Brain microvascular endothelial cell (primary cell): ENCODE results near the gene RALGPS1.

Experiments used
- DNase-seq: peaks from one replicate; pipeline ENCODE4 v3.0.0-alpha.2; 2020
- H3K27ac ChIP-seq: fragments of 250-450 bp; sonication (Bioruptor Pico); 2 replicates; pipeline ENCODE4 v1.5.1; 2020; ENCODE audit warnings: mild to moderate bottlenecking, moderate library complexity
- H3K27me3 ChIP-seq: fragments of 250-450 bp; sonication (Bioruptor Pico); replicated peaks from 2 replicates; pipeline ENCODE4 v1.5.1; 2020; ENCODE audit warnings: mild to moderate bottlenecking
- H3K36me3 ChIP-seq: fragments of 250-450 bp; sonication (Bioruptor Pico); replicated peaks from 2 replicates; pipeline ENCODE4 v1.5.1; 2020; ENCODE audit warnings: mild to moderate bottlenecking
- H3K4me3 ChIP-seq: 2 replicates; pipeline ENCODE4 v1.5.1; 2011; ENCODE audit warnings: low read depth, mild to moderate bottlenecking, control low read depth, low read length, moderate library complexity
- in situ Hi-C: cut with HindIII; loops from 2 replicates; pipeline ENCODE4 v1.10.0; 2017; ENCODE audit warnings: low sequenced_read_pairs, low pct_ligation_motif_present
- TF ChIP-seq, protein P1 (sequence below): IDR thresholded peaks from 2 replicates; pipeline ENCODE4 v1.5.1; 2011; ENCODE audit warnings: low read depth, mild to moderate bottlenecking, moderate library complexity, low read length, control low read depth, inconsistent platforms; ENCODE audit errors: missing control alignments

The RALGPS1 gene

DNA sequence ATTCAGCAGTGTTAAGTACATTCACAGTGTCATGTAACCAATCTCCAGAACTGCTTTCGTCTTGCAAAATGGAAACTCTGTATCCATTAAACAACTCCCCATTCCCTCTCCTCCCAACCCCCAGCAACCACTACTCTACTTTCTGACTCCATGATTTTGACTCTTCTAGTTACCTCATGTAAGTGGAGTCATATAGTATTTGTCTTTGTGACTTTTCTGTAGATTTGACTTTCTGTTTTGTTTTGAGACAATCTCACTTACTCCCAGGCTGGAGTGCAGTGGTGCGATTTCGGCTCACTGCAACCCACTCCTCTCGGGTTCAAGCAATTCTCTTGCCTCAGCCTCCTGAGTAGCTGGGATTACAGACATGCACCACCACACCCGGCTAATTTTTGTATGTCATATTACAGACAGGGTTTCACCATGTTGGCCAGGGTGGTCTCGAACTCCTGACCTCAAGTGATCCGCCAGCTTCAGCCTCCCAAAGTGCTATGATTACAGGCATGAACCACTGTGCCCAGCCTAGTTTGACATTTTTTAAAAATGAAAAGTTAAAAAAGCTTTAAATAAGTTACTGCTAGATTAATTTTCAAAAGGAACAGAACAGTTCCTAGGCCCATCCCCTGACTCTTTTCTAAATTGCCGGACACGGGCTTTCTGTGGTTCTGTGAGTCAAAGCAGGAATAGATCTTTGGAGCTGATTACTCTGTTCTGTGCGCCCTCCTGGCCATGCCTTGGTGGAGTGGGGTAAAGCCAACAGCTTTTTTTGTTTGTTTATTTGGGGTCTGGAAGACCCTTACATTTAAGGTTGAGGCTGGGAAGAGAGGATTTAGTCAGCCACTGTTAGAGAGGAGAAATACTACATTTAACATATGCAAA is 59.3 kb downstream of the RALGPS1 start:
- TF ChIP-seq, protein P1, sequence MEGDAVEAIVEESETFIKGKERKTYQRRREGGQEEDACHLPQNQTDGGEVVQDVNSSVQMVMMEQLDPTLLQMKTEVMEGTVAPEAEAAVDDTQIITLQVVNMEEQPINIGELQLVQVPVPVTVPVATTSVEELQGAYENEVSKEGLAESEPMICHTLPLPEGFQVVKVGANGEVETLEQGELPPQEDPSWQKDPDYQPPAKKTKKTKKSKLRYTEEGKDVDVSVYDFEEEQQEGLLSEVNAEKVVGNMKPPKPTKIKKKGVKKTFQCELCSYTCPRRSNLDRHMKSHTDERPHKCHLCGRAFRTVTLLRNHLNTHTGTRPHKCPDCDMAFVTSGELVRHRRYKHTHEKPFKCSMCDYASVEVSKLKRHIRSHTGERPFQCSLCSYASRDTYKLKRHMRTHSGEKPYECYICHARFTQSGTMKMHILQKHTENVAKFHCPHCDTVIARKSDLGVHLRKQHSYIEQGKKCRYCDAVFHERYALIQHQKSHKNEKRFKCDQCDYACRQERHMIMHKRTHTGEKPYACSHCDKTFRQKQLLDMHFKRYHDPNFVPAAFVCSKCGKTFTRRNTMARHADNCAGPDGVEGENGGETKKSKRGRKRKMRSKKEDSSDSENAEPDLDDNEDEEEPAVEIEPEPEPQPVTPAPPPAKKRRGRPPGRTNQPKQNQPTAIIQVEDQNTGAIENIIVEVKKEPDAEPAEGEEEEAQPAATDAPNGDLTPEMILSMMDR = no peak

DNA sequence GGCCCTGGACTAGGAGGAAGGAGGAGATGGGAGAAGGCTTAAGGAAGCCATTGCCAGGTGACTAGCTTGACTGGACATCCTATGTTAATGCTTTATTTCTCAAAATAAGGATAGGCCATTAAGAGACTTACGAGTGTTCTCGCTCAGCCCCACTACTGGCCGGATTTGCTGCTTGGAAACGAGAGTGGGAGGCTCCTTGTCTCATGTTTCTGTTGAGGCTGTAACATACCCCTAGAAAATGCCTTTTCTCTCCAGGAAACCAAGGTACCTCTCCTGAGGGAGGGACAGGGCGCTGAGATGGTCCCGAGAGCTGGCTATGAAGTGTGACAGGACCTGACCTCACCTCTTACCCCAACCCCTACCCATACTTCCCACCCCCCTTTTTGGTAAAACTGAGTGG is 60.0 kb downstream of the RALGPS1 start:
- DNase-seq = no peak
- Histone ChIP-seq H3K27ac (no peak overlapping the region), H3K36me3 (no peaks in the 10 kb centered on the region), H3K27me3 (no peaks in the 10 kb centered on the region), H3K4me3 (no peak overlapping the region)
- TF ChIP-seq, protein P1 = no peak
- in situ Hi-C loops = loop anchor here (25.0 kb wide), 1 partner anchor 238 kb away; no protein-coding TSS in a partner anchor

More for the DNA sequence above, 59.3 kb downstream of the RALGPS1 start:
- H3K27me3 ChIP-seq = no peaks in the 10 kb centered on the region
- in situ Hi-C loops = loop anchor here (25.0 kb wide), 1 partner anchor 238 kb away; no protein-coding TSS in a partner anchor
- no peak overlapping the region for H3K4me3 ChIP-seq
- no peak for DNase-seq
- H3K27ac ChIP-seq = no peak overlapping the region
- no peaks in the 10 kb centered on the region for H3K36me3 ChIP-seq

DNA sequence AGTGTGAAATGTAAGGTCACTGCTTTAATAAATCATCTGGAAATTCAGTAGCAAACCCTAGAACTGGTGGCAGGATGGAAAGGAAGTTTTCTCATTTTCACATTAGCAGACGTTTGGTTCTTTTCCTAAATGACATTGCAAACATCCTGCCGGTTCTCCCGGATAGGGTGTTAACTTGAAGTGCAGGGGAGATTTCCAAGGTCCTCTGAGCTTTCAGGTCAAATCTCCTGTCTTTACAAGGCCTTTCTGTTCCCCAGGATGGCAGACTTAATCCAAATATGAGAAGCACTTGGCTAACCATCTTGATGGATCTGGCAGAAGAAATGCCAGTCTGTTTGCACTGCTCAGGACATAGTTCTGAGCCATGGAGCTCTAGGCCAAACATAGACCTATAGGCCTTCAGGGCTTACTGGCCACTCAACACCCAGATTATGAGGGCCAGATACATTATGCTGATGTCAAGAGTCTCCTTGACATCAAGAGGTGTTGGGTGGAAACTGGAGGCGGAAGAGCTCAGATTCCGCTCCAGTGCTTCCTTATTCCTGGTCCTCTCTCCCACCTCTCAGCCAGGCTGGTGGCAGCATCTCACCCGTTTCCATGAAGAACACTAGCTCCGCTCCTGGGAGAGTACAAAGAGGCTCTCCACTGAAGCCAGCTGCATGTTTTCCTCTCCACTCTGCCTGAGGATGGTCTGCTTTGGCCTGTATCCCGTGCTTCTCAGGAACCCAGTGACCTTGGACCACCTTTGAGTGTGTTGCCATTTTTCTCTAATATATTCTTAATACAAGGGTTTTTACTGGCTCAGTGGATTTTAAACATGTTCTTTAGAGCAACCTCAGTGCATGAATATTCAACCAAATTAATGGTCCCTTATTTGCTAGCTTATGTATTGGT is 61.0 kb downstream of the RALGPS1 start:
- H3K27ac ChIP-seq = no peak overlapping the region
- in situ Hi-C loops = no loop called here
- TF ChIP-seq, protein P1 = no peak
- no peaks in the 10 kb centered on the region for H3K27me3 ChIP-seq
- H3K36me3 ChIP-seq = no peaks in the 10 kb centered on the region
- no peak for DNase-seq
- no peak overlapping the region for H3K4me3 ChIP-seq

DNA sequence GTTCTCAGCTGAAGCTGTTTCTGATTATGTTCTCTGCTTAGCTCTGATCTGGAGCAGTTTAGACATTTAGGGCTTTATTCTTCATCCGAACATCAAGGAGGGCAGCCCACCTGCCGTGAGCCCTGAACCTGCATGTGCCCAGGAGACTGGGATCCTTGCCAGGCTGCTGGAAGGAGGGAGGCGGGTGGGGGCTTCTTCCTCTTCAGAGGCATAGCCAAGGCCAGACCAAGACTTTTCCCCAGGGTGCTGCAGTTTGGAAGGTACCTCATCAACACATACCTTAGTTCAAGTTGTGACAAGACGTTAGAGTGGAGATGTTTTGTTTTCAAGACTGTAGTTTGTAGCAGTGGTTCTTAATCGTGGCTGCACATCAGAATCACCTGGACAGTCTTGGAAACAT is 64.9 kb downstream of the RALGPS1 start:
- TF ChIP-seq, protein P1 = no peak
- DNase-seq = no peak
- Histone ChIP-seq H3K27ac (no peak overlapping the region), H3K36me3 (no peaks in the 10 kb centered on the region), H3K27me3 (no peaks in the 10 kb centered on the region), H3K4me3 (no peak overlapping the region)
- in situ Hi-C loops = no loop called here

DNA sequence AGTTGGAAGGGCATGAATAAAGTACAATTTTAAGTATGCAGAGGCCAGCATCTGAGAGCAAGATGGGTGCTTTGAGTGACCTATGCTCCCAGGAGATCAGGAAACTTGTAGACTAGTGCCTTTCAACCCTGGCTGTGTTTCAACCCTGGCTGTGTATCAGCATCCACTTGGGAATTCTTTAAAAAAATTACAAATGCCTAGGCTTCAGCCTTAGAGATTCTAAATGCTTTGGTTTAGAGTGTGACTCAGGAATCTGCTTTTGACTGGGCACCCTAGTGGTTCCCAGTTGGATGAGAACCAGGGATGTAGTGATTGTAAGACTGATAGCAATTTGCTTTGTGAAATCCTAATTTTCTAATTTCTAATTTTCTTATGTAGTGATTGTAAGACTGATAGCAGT is 65.6 kb downstream of the RALGPS1 start:
- no peak for DNase-seq
- Histone ChIP-seq H3K4me3 (no peak overlapping the region), H3K36me3 (no peaks in the 10 kb centered on the region), H3K27ac (no peak overlapping the region), H3K27me3 (no peaks in the 10 kb centered on the region)
- in situ Hi-C loops = no loop called here
- TF ChIP-seq, protein P1 = no peak
